Measurements from ENCODE around the gene KCNQ5.

The KCNQ5 gene

DNA sequence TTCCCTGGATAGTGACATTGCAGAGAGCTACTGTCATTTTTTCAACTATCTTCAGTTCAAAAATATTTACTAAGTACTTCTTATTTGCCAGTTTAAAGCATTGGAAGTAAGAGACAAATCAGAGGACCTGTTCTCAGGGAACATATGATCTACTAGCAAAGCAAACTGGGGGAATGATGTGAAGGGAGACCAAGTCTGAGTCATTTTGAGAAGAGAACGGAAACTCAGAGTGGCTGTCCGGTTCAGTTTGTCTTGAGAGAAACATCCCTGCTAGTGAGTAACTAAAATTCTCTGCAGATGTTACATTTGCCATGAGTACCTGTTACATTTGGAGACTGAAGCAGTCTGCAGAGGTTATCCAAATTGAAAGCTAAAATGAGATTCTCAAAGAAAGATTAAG is 118.3 kb downstream of the KCNQ5 start:
- Histone ChIP-seq H3K36me3 (ENCODE audit: low read depth) (no peaks in the 10 kb centered on the region), H3K27me3 (ENCODE audit: insufficient read depth, poor library complexity, severe bottlenecking) (no peaks in the 10 kb centered on the region), H3K9me3 (ENCODE audit: severe bottlenecking) (no peaks in the 10 kb centered on the region), H3K27ac (ENCODE audit: poor library complexity, severe bottlenecking) (no peak overlapping the region), H3K4me3 (ENCODE audit: severe bottlenecking) (no peak overlapping the region), H3K4me1 (ENCODE audit: insufficient read depth, poor library complexity, severe bottlenecking) (no peaks in the 10 kb centered on the region)
- TF ChIP-seq, protein P1, sequence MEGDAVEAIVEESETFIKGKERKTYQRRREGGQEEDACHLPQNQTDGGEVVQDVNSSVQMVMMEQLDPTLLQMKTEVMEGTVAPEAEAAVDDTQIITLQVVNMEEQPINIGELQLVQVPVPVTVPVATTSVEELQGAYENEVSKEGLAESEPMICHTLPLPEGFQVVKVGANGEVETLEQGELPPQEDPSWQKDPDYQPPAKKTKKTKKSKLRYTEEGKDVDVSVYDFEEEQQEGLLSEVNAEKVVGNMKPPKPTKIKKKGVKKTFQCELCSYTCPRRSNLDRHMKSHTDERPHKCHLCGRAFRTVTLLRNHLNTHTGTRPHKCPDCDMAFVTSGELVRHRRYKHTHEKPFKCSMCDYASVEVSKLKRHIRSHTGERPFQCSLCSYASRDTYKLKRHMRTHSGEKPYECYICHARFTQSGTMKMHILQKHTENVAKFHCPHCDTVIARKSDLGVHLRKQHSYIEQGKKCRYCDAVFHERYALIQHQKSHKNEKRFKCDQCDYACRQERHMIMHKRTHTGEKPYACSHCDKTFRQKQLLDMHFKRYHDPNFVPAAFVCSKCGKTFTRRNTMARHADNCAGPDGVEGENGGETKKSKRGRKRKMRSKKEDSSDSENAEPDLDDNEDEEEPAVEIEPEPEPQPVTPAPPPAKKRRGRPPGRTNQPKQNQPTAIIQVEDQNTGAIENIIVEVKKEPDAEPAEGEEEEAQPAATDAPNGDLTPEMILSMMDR (IDR thresholded peaks at IDR 0.05; ENCODE audit: poor library complexity, severe bottlenecking), result no peak
- no peak for ATAC-seq (ENCODE audit: low read depth)
- DNase-seq (ENCODE audit: low spot score), result no peak

GRCh38 chr6:72741083-72741482 is 119.2 kb downstream of the KCNQ5 start:
- DNase-seq (ENCODE audit: low spot score), result no peak
- Histone ChIP-seq H3K36me3 (ENCODE audit: low read depth) (no peaks in the 10 kb centered on the region), H3K27ac (ENCODE audit: poor library complexity, severe bottlenecking) (no peak overlapping the region), H3K4me1 (ENCODE audit: insufficient read depth, poor library complexity, severe bottlenecking) (peaks cover under 1% of the 10 kb centered on the region), H3K27me3 (ENCODE audit: insufficient read depth, poor library complexity, severe bottlenecking) (no peaks in the 10 kb centered on the region), H3K9me3 (ENCODE audit: severe bottlenecking) (no peaks in the 10 kb centered on the region), H3K4me3 (ENCODE audit: severe bottlenecking) (no peak overlapping the region)
- TF ChIP-seq, protein P1 (IDR thresholded peaks at IDR 0.05; ENCODE audit: poor library complexity, severe bottlenecking), result no peak
- ATAC-seq (ENCODE audit: low read depth), result no peak

DNA sequence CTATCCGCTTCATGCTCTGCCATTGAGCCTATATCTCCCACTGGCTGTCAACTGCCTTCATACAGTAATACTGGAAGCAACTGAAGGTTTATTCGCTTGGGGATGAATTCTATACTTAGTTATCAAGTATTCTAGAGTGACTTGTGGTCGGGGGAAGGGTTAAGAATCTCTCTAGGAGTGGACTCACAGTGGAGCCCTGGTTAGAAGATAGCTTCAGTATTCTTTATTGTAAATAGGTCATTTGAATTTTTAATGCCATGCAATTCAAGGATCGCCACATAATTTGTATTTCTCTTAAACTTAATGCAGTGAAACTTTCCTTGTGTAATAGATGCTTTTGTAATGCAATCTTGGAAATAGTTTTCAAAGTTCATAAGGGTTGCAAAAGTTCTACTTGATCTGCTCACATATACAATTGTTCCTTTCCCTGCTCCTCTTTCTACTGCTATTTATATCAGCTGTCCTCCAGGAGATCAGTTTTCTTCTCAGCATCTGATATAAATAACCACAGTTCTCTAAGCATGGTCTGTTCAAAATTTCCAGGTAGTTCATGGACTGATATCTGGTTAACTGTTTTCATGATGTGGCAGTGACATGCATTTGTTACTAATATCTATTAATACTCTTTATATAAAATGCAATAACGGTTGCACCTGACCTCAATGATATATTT is 120.3 kb downstream of the KCNQ5 start:
- peaks cover 11% of the 10 kb centered on the region for H3K4me1 ChIP-seq (ENCODE audit: insufficient read depth, poor library complexity, severe bottlenecking)
- H3K27me3 ChIP-seq (ENCODE audit: insufficient read depth, poor library complexity, severe bottlenecking), result no peaks in the 10 kb centered on the region
- H3K4me3 ChIP-seq (ENCODE audit: severe bottlenecking), result no peak overlapping the region
- no peak for DNase-seq (ENCODE audit: low spot score)
- H3K9me3 ChIP-seq (ENCODE audit: severe bottlenecking), result no peaks in the 10 kb centered on the region
- TF ChIP-seq, protein P1 (IDR thresholded peaks at IDR 0.05; ENCODE audit: poor library complexity, severe bottlenecking), result no peak
- H3K27ac ChIP-seq (ENCODE audit: poor library complexity, severe bottlenecking), result no peak overlapping the region
- no peaks in the 10 kb centered on the region for H3K36me3 ChIP-seq (ENCODE audit: low read depth)
- no peak for ATAC-seq (ENCODE audit: low read depth)

DNA sequence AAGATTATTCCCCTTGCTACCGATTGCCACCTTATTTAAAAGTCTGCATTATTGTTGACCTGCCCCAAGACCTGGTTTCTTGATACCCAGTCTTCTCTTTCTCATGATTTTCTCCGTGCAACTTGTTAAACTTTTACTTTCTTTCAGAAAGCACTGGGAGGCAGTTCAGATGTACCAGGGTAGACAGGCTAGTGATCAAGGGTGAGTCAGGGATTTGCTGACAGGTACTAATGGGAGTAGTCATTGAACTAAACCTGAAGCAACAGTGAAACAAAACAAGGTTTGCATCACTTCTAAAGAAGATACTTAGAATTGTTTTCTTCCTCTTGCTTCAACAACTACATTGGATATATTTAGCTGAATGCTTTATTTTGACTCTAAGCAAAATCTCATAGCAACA is 124.4 kb downstream of the KCNQ5 start:
- Histone ChIP-seq H3K4me1 (ENCODE audit: insufficient read depth, poor library complexity, severe bottlenecking) (peaks cover 12% of the 10 kb centered on the region), H3K4me3 (ENCODE audit: severe bottlenecking) (no peak overlapping the region), H3K27ac (ENCODE audit: poor library complexity, severe bottlenecking) (peak overlapping the region; percentile 28), H3K9me3 (ENCODE audit: severe bottlenecking) (no peaks in the 10 kb centered on the region), H3K27me3 (ENCODE audit: insufficient read depth, poor library complexity, severe bottlenecking) (no peaks in the 10 kb centered on the region), H3K36me3 (ENCODE audit: low read depth) (no peaks in the 10 kb centered on the region)
- TF ChIP-seq, protein P1 (IDR thresholded peaks at IDR 0.05; ENCODE audit: poor library complexity, severe bottlenecking), result no peak
- ATAC-seq (ENCODE audit: low read depth) (peak; percentile 89), DNase-seq (ENCODE audit: low spot score) (no peak)

DNA sequence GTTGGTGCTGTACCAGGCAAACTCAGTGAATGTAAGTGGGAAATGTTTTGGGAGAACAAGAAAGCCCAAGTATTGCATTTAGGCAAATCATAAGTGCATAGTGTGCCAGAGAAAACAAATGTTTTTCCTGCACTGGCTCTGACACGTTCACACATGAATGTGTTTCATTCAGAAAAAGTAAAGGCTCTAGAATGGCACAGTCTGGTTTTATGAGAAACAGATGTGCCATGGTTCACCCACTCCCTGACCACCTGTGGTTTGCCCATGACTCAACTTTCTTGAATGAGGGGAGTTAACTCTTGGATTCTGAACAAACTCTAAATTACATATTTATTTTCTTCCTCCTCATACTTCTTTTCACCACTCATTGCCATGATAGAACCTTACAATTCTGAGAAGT is 126.9 kb downstream of the KCNQ5 start:
- no peaks in the 10 kb centered on the region for H3K27me3 ChIP-seq (ENCODE audit: insufficient read depth, poor library complexity, severe bottlenecking)
- H3K9me3 ChIP-seq (ENCODE audit: severe bottlenecking), result no peaks in the 10 kb centered on the region
- peak; percentile 70 for DNase-seq (ENCODE audit: low spot score)
- H3K4me3 ChIP-seq (ENCODE audit: severe bottlenecking), result no peak overlapping the region
- peak; percentile 94 for ATAC-seq (ENCODE audit: low read depth)
- peaks cover 12% of the 10 kb centered on the region for H3K4me1 ChIP-seq (ENCODE audit: insufficient read depth, poor library complexity, severe bottlenecking)
- TF ChIP-seq, protein P1 (IDR thresholded peaks at IDR 0.05; ENCODE audit: poor library complexity, severe bottlenecking), result no peak
- no peaks in the 10 kb centered on the region for H3K36me3 ChIP-seq (ENCODE audit: low read depth)
- H3K27ac ChIP-seq (ENCODE audit: poor library complexity, severe bottlenecking), result no peak overlapping the region

All from RWPE2 (cell line).